PC-3 (cell line): ENCODE data around the gene PRDM15. TPM values are rescaled to one million over a fixed set of nuclear protein-coding genes. Genes with fewer than 3 reads are reported as not detected.
A peak's percentile ranks its signal among the peaks of the same experiment; 100 is the strongest.

Experiments
- ATAC-seq: fragments of 200-7000 bp; cut with Tn5 transposase; 2 replicates; pipeline ENCODE4 v1.9.1; 2020; ENCODE audit warnings: mild to moderate bottlenecking, moderate library complexity
- BruUV-seq: library from RNA; stranded (reverse); fragments of 400-500 nt; replicated peaks from 2 replicates; lab custom pipeline; 2021; lab: Mats Ljungman, UMichigan
- CTCF ChIA-PET: fragments of 300-600 bp; sonication (Branson Sonifier 250); formaldehyde crosslinking; loops from one replicate; lab custom pipeline; 2022; ENCODE audit warnings: antibody characterized with exemption; lab: Charles Lee
- POLR2A ChIA-PET: fragments of 300-600 bp; sonication (Branson Sonifier 250); formaldehyde crosslinking; loops from one replicate; lab custom pipeline; 2022; ENCODE audit warnings: antibody characterized with exemption; ENCODE audit not compliant: unreplicated experiment; lab: Charles Lee
- DNase-seq: peaks from one replicate; pipeline ENCODE4 v3.0.0-alpha.2; 2015
- H2AFZ ChIP-seq: fragments of 300-600 bp; sonication (generic); 2 replicates; pipeline ENCODE4 v1.6.0; 2016; ENCODE audit warnings: antibody characterized with exemption, low read length
- H3F3A ChIP-seq: fragments of 300-600 bp; sonication (generic); one replicate; pipeline ENCODE4 v1.6.0; 2017; ENCODE audit warnings: antibody characterized with exemption, low read length, control low read depth, mild to moderate bottlenecking; ENCODE audit not compliant: unreplicated experiment
- H3K27ac ChIP-seq: fragments of 300-600 bp; sonication (generic); 2 replicates; pipeline ENCODE4 v1.5.1; 2016; ENCODE audit warnings: mild to moderate bottlenecking, low read length
- H3K27me3 ChIP-seq: fragments of 300-600 bp; sonication (generic); 2 replicates; pipeline ENCODE4 v1.6.1; 2016; ENCODE audit warnings: low read length, mixed read lengths
- H3K36me3 ChIP-seq: fragments of 300-600 bp; sonication (generic); 2 replicates; pipeline ENCODE4 v1.6.1; 2016; ENCODE audit warnings: low read depth, mixed run types, low read length, mixed read lengths
- H3K4me1 ChIP-seq: fragments of 300-600 bp; sonication (generic); 2 replicates; pipeline ENCODE4 v1.5.1; 2016; ENCODE audit warnings: low read length; ENCODE audit not compliant: insufficient read depth
- H3K4me2 ChIP-seq: fragments of 300-600 bp; sonication (generic); 2 replicates; pipeline ENCODE4 v1.6.0; 2016; ENCODE audit warnings: low read length
- H3K4me3 ChIP-seq: fragments of 300-600 bp; sonication (generic); 2 replicates; pipeline ENCODE4 v1.5.1; 2016; ENCODE audit warnings: mild to moderate bottlenecking, low read length, mixed read lengths
- H3K79me2 ChIP-seq: fragments of 300-600 bp; sonication (generic); 2 replicates; pipeline ENCODE4 v1.6.1; 2017; ENCODE audit warnings: low read length, mixed read lengths
- H3K9ac ChIP-seq: fragments of 300-600 bp; sonication (generic); 2 replicates; pipeline ENCODE4 v1.6.0; 2016; ENCODE audit warnings: mild to moderate bottlenecking, low read length
- H3K9me2 ChIP-seq: fragments of 300-600 bp; sonication (generic); replicated peaks from 2 replicates; pipeline ENCODE4 v1.6.1; 2016; ENCODE audit warnings: mixed run types, low read length, mixed read lengths
- H3K9me3 ChIP-seq: fragments of 300-600 bp; sonication (generic); 2 replicates; pipeline ENCODE4 v1.6.1; 2016; ENCODE audit warnings: low read length, mixed read lengths
- H4K20me1 ChIP-seq: fragments of 300-600 bp; sonication (generic); 2 replicates; pipeline ENCODE4 v1.6.1; 2016; ENCODE audit warnings: low read length, mixed read lengths
- CTCF ChIP-seq: fragments of 300-600 bp; sonication (generic); conservative IDR thresholded peaks from 2 replicates; pipeline ENCODE4 v1.5.1; 2017; ENCODE audit warnings: antibody characterized with exemption, low read depth, mild to moderate bottlenecking, low read length
- EZH2 ChIP-seq: fragments of 300-600 bp; sonication (generic); IDR thresholded peaks from one replicate; pipeline ENCODE4 v1.6.1; 2017; ENCODE audit warnings: antibody characterized with exemption, mild to moderate bottlenecking, low read length; ENCODE audit not compliant: unreplicated experiment
- EZH2phosphoT487 ChIP-seq: fragments of 300-600 bp; sonication (generic); IDR thresholded peaks from 2 replicates; pipeline ENCODE4 v1.6.1; 2018; ENCODE audit warnings: mild to moderate bottlenecking, antibody characterized with exemption, low read length, borderline replicate concordance
- intact Hi-C: fragments of 100-400 bp; cut with micrococcal nuclease; formaldehyde crosslinking; loops from 2 replicates; pipeline ENCODE4 v1.9.0; 2023
- total RNA-seq: library from RNA; depleted of rRNA; stranded (reverse); fragments of >200 nt; gene quantifications from 2 replicates; pipeline ENCODE4 v1.2.3, GENCODE V29; 2014

PRDM15 gene
- total RNA-seq, 1 experiment from 2014 or later = 13.4 TPM

GRCh38 chr21:41763996-41764395 lies 115.1 kb downstream of the PRDM15 start:
- H3K4me2 ChIP-seq = peak overlapping the region; percentile 98
- TF ChIP-seq CTCF (no peak), EZH2phosphoT487 (no peak), EZH2 (no peak)
- DNase-seq = no peak

GRCh38 chr21:41763398-41763931 lies 115.7 kb downstream of the PRDM15 start:
- POLR2A ChIA-PET = no interaction called here

More at GRCh38 chr21:41763996-41764395, 115.1 kb downstream of the PRDM15 start:
- Histone ChIP-seq H3K79me2 (peaks cover 91% of the 10 kb centered on the region), H3K9me2 (no peaks in the 10 kb centered on the region), H3K27me3 (no peaks in the 10 kb centered on the region), H3K9me3 (no peaks in the 10 kb centered on the region), H3K9ac (peak overlapping the region; percentile 94), H3K4me3 (peak overlapping the region; percentile 94), H3F3A (peaks cover 33% of the 10 kb centered on the region), H2AFZ (no peak overlapping the region), H3K4me1 (peaks cover 63% of the 10 kb centered on the region), H3K36me3 (peaks cover 61% of the 10 kb centered on the region), H4K20me1 (peaks cover 77% of the 10 kb centered on the region), H3K27ac (peak overlapping the region; percentile 97)
- ChIA-PET CTCF (no interaction called here), POLR2A (no interaction called here)
- intact Hi-C loops = loop anchor here (10.0 kb wide), 1 partner anchor 171 kb away; no protein-coding TSS in a partner anchor
- no TSS peak for BruUV-seq
- ATAC-seq = no peak

More at GRCh38 chr21:41763398-41763931, 115.7 kb downstream of the PRDM15 start:
- Histone ChIP-seq H2AFZ (no peak overlapping the region), H3K9me3 (no peaks in the 10 kb centered on the region), H3K27me3 (no peaks in the 10 kb centered on the region), H3K79me2 (peaks cover 93% of the 10 kb centered on the region), H3K4me3 (peak overlapping the region; percentile 94), H3K9me2 (no peaks in the 10 kb centered on the region), H3K4me2 (peak overlapping the region; percentile 98), H3K36me3 (peaks cover 66% of the 10 kb centered on the region), H3F3A (peaks cover 37% of the 10 kb centered on the region), H4K20me1 (peaks cover 82% of the 10 kb centered on the region), H3K4me1 (peaks cover 66% of the 10 kb centered on the region), H3K9ac (peak overlapping the region; percentile 94), H3K27ac (peak overlapping the region; percentile 97)
- CTCF ChIA-PET = no interaction called here
- TF ChIP-seq CTCF (no peak), EZH2phosphoT487 (no peak), EZH2 (no peak)
- BruUV-seq = no TSS peak
- no peak for ATAC-seq
- intact Hi-C loops = loop anchor here (10.0 kb wide), 1 partner anchor 171 kb away; no protein-coding TSS in a partner anchor
- DNase-seq = peak; percentile 50
